Neural cell (in vitro differentiated cells): ENCODE data around the gene FYCO1. TPM values are rescaled to one million over a fixed set of nuclear protein-coding genes. Genes with fewer than 3 reads are reported as not detected.

Experiments used
- H2AFZ ChIP-seq: fragments of 200-600, 300-800 bp; sonication (generic), shearing (Covaris generic); 2 replicates; pipeline ENCODE4 v1.6.0; 2014; ENCODE audit warnings: low read depth, mild to moderate bottlenecking, antibody characterized with exemption, low read length, moderate library complexity
- H3F3A ChIP-seq: fragments of 200-600 bp; shearing (Covaris generic); 2 replicates; pipeline ENCODE4 v1.6.1; 2016; ENCODE audit warnings: mild to moderate bottlenecking, moderate library complexity, mixed read lengths, antibody characterized with exemption, low read length; ENCODE audit not compliant: insufficient read depth, poor library complexity, severe bottlenecking
- H3K27ac ChIP-seq: fragments of 200-600, 300-800 bp; sonication (generic), shearing (Covaris generic); 2 replicates; pipeline ENCODE4 v1.5.1; 2014; ENCODE audit warnings: mild to moderate bottlenecking, low read length, moderate library complexity
- H3K27me3 ChIP-seq: fragments of 300-800, 200-600 bp; sonication (generic), shearing (Covaris generic); 2 replicates; pipeline ENCODE4 v1.6.0; 2014; ENCODE audit warnings: mild to moderate bottlenecking, low read depth, low read length, moderate library complexity; ENCODE audit not compliant: insufficient read depth
- H3K36me3 ChIP-seq: fragments of 300-800, 200-600 bp; sonication (generic), shearing (Covaris generic); 2 replicates; pipeline ENCODE4 v1.5.1; 2014; ENCODE audit warnings: mild to moderate bottlenecking, antibody characterized with exemption, low read length, moderate library complexity; ENCODE audit not compliant: insufficient read depth
- H3K4me2 ChIP-seq: fragments of 300-800, 200-600 bp; sonication (generic), shearing (Covaris generic); 2 replicates; pipeline ENCODE4 v1.6.0; 2014; ENCODE audit warnings: mild to moderate bottlenecking, low read length
- H3K4me3 ChIP-seq: fragments of 300-800, 200-600 bp; sonication (generic), shearing (Covaris generic); 2 replicates; pipeline ENCODE4 v1.5.1; 2014; ENCODE audit warnings: mild to moderate bottlenecking, low read length, moderate library complexity
- H3K79me2 ChIP-seq: fragments of 200-600 bp; shearing (Covaris generic); replicated peaks from 2 replicates; pipeline ENCODE4 v1.6.0; 2014; ENCODE audit warnings: mild to moderate bottlenecking, low read length, moderate library complexity; ENCODE audit not compliant: insufficient read depth
- H3K9ac ChIP-seq: fragments of 300-800, 200-600 bp; sonication (generic), shearing (Covaris generic); 2 replicates; pipeline ENCODE4 v1.6.1; 2016; ENCODE audit warnings: mild to moderate bottlenecking, low read length, mixed read lengths
- H3K9me2 ChIP-seq: fragments of 200-600 bp; shearing (Covaris generic); 2 replicates; pipeline ENCODE4 v1.6.1; 2016; ENCODE audit warnings: mild to moderate bottlenecking, low read length, mixed read lengths; ENCODE audit not compliant: insufficient read depth
- H3K9me3 ChIP-seq: fragments of 200-600, 300-800 bp; sonication (generic), shearing (Covaris generic); 2 replicates; pipeline ENCODE4 v1.6.1; 2016; ENCODE audit warnings: mild to moderate bottlenecking, mixed run types, low read length, moderate library complexity, mixed read lengths
- H4K20me1 ChIP-seq: fragments of 200-600 bp; shearing (Covaris generic); 2 replicates; pipeline ENCODE4 v1.6.1; 2016; ENCODE audit warnings: mild to moderate bottlenecking, mixed run types; ENCODE audit not compliant: insufficient read depth
- EP300 ChIP-seq: fragments of 450-650 bp; conservative IDR thresholded peaks from 2 replicates; pipeline ENCODE4 v1.6.1; 2014; ENCODE audit warnings: antibody characterized with exemption, mild to moderate bottlenecking, moderate library complexity; ENCODE audit not compliant: poor library complexity, severe bottlenecking
- EZH2 ChIP-seq: fragments of 200-600, 300-800 bp; shearing (Covaris generic), sonication (generic); IDR thresholded peaks from 2 replicates; pipeline ENCODE4 v1.6.1; 2014; ENCODE audit warnings: antibody characterized with exemption, low read length, borderline replicate concordance, mild to moderate bottlenecking; ENCODE audit not compliant: insufficient read depth, poor library complexity, severe bottlenecking
- MXI1 ChIP-seq: fragments of 450-650 bp; conservative IDR thresholded peaks from 2 replicates; pipeline ENCODE4 v1.6.1; 2014; ENCODE audit warnings: antibody characterized with exemption, mild to moderate bottlenecking; ENCODE audit not compliant: poor library complexity, severe bottlenecking
- POLR2AphosphoS5 ChIP-seq: IDR thresholded peaks from 2 replicates; pipeline ENCODE4 v1.6.1; 2012
- RAD21 ChIP-seq: fragments of 450-650 bp; conservative IDR thresholded peaks from 2 replicates; pipeline ENCODE4 v1.6.1; 2014; ENCODE audit warnings: antibody characterized with exemption, mild to moderate bottlenecking, moderate library complexity
- REST ChIP-seq: IDR thresholded peaks from 2 replicates; pipeline ENCODE4 v1.6.1; 2012; ENCODE audit warnings: borderline replicate concordance
- SMC3 ChIP-seq: fragments of 450-650 bp; conservative IDR thresholded peaks from 2 replicates; pipeline ENCODE4 v1.6.1; 2014; ENCODE audit warnings: antibody characterized with exemption, mild to moderate bottlenecking, moderate library complexity; ENCODE audit not compliant: poor library complexity
- TAF1 ChIP-seq: IDR thresholded peaks from 2 replicates; pipeline ENCODE4 v1.6.1; 2012; ENCODE audit warnings: low read depth
- polyA plus RNA-seq: library from polyadenylated mRNA; depleted of rRNA; stranded (reverse); fragments of >200 nt; gene quantifications from 2 replicates; pipeline ENCODE4 v1.2.3, GENCODE V29; 2014
- TF ChIP-seq, protein P1 (sequence below): fragments of 450-650 bp; IDR thresholded peaks from 2 replicates; pipeline ENCODE4 v1.5.1; 2014; ENCODE audit warnings: antibody characterized with exemption, mild to moderate bottlenecking, moderate library complexity; ENCODE audit not compliant: poor library complexity, severe bottlenecking

Gene FYCO1
- polyA plus RNA-seq, 1 donor from 2014 or later = 0.12 TPM

GRCh38 chr3:45972534-45973402 lies 22.9 kb downstream of the FYCO1 start:
- Histone ChIP-seq H3K9me2 (no peaks in the 10 kb centered on the region), H3K4me3 (no peak overlapping the region), H3F3A (no peaks in the 10 kb centered on the region), H3K9me3 (no peaks in the 10 kb centered on the region), H3K79me2 (no peaks in the 10 kb centered on the region), H3K27me3 (no peaks in the 10 kb centered on the region), H3K36me3 (no peaks in the 10 kb centered on the region), H2AFZ (no peak overlapping the region), H3K9ac (no peak overlapping the region), H4K20me1 (no peaks in the 10 kb centered on the region), H3K4me2 (no peak overlapping the region), H3K27ac (no peak overlapping the region)
- TF ChIP-seq EZH2 = no peak
- no peak for TF ChIP-seq REST
- TF ChIP-seq SMC3 = no peak
- no peak for TF ChIP-seq TAF1
- no peak for TF ChIP-seq MXI1
- no peak for TF ChIP-seq EP300
- TF ChIP-seq, protein P1, sequence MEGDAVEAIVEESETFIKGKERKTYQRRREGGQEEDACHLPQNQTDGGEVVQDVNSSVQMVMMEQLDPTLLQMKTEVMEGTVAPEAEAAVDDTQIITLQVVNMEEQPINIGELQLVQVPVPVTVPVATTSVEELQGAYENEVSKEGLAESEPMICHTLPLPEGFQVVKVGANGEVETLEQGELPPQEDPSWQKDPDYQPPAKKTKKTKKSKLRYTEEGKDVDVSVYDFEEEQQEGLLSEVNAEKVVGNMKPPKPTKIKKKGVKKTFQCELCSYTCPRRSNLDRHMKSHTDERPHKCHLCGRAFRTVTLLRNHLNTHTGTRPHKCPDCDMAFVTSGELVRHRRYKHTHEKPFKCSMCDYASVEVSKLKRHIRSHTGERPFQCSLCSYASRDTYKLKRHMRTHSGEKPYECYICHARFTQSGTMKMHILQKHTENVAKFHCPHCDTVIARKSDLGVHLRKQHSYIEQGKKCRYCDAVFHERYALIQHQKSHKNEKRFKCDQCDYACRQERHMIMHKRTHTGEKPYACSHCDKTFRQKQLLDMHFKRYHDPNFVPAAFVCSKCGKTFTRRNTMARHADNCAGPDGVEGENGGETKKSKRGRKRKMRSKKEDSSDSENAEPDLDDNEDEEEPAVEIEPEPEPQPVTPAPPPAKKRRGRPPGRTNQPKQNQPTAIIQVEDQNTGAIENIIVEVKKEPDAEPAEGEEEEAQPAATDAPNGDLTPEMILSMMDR = no peak
- TF ChIP-seq RAD21 = no peak

DNA sequence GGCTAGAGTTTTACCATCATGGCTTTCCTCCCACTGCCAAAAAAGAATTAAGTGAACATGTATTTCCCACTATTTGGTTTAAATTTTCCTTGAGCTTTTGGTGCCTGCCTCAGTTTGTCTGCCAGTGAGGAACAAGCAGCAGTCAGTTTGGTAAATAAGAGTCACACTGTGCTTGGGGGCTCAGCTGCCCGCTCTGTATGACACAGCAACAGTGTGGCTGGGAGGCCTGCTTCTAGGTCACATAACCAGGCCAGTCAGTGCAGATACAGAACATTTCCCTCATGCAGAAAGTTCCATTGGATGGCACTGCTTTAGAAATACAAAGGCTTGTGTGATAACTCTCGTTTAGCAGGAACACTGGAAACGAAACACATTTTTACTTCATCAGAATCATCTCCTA lies 25.7 kb downstream of the FYCO1 start:
- H3K4me2 ChIP-seq = no peak overlapping the region
- no peaks in the 10 kb centered on the region for H3K27me3 ChIP-seq
- H3K79me2 ChIP-seq = no peaks in the 10 kb centered on the region
- no peaks in the 10 kb centered on the region for H3K9me2 ChIP-seq
- TF ChIP-seq MXI1 (no peak), EP300 (no peak), POLR2AphosphoS5 (no peak), SMC3 (no peak)
- TF ChIP-seq, protein P1 = no peak
- no peaks in the 10 kb centered on the region for H3K9me3 ChIP-seq
- no peaks in the 10 kb centered on the region for H4K20me1 ChIP-seq
- no peaks in the 10 kb centered on the region for H3K36me3 ChIP-seq
- no peak overlapping the region for H3K4me3 ChIP-seq
- no peaks in the 10 kb centered on the region for H3F3A ChIP-seq
- H2AFZ ChIP-seq = no peak overlapping the region
- H3K27ac ChIP-seq = no peak overlapping the region
- H3K9ac ChIP-seq = no peak overlapping the region
